Measurements from ENCODE around the gene COL18A1. TPM values are rescaled to one million over a fixed set of nuclear protein-coding genes. Genes with fewer than 3 reads are reported as not detected.

COL18A1 gene
- total RNA-seq, 2 donors from 2014 or later, result 117 to 134 TPM

DNA sequence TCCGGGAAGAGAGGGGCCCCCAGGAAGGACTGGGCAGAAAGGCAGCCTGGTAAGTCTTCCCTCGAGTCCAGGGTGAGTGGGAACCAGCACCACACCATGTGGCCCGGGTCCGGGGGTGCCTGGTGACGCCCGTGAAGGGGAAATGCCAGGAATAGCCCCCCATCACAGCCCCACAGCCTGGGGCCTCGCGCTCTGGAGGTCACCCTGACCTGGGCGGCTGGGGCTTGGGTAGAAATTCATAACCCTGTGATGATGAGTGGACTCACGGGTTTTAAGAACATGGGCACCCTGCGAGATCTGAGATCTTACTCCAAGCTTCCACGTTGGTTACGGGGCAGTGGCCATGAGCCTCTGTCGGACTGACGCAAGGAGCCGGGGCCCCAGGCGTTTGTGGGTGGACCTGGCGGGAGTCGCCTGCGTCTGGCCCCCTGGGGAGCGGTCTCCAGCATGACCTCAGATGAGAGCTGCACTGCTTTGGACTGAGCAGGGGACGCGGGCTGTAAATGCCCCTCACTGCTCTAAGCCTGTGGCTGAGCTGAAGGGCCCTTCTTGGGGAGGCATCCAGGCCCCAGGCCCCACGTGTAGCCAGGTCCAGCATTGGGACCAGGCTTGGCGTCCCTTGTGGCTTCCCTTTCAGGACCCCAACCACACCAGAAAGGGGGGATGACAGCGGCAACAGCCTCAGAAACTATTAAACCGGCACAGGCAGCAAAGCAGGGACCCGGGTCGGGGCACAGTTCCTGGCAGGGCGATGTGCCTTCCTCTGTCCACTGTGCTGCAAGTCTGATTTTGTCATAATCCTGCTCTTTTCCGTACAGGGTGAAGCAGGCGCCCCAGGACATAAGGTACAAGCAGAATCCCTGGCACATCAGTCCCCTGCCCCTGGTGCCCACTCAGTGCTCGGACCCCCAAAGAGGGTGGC, 77.3 kb downstream of the COL18A1 start:
- TF ChIP-seq, protein P1, sequence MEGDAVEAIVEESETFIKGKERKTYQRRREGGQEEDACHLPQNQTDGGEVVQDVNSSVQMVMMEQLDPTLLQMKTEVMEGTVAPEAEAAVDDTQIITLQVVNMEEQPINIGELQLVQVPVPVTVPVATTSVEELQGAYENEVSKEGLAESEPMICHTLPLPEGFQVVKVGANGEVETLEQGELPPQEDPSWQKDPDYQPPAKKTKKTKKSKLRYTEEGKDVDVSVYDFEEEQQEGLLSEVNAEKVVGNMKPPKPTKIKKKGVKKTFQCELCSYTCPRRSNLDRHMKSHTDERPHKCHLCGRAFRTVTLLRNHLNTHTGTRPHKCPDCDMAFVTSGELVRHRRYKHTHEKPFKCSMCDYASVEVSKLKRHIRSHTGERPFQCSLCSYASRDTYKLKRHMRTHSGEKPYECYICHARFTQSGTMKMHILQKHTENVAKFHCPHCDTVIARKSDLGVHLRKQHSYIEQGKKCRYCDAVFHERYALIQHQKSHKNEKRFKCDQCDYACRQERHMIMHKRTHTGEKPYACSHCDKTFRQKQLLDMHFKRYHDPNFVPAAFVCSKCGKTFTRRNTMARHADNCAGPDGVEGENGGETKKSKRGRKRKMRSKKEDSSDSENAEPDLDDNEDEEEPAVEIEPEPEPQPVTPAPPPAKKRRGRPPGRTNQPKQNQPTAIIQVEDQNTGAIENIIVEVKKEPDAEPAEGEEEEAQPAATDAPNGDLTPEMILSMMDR (IDR thresholded peaks at IDR 0.05), result no peak
- peaks cover 0 to 10% of the 10 kb centered on the region in 2 donors for H3K4me1 ChIP-seq
- no peak overlapping the region for H3K4me3 ChIP-seq
- H3K36me3 ChIP-seq, result peaks cover 42% of the 10 kb centered on the region
- DNase-seq (ENCODE audit: low spot score), result no peak
- no peak overlapping the region for H3K27ac ChIP-seq
- no peaks in the 10 kb centered on the region for H3K27me3 ChIP-seq
- H3K9me3 ChIP-seq, result no peaks in the 10 kb centered on the region

DNA sequence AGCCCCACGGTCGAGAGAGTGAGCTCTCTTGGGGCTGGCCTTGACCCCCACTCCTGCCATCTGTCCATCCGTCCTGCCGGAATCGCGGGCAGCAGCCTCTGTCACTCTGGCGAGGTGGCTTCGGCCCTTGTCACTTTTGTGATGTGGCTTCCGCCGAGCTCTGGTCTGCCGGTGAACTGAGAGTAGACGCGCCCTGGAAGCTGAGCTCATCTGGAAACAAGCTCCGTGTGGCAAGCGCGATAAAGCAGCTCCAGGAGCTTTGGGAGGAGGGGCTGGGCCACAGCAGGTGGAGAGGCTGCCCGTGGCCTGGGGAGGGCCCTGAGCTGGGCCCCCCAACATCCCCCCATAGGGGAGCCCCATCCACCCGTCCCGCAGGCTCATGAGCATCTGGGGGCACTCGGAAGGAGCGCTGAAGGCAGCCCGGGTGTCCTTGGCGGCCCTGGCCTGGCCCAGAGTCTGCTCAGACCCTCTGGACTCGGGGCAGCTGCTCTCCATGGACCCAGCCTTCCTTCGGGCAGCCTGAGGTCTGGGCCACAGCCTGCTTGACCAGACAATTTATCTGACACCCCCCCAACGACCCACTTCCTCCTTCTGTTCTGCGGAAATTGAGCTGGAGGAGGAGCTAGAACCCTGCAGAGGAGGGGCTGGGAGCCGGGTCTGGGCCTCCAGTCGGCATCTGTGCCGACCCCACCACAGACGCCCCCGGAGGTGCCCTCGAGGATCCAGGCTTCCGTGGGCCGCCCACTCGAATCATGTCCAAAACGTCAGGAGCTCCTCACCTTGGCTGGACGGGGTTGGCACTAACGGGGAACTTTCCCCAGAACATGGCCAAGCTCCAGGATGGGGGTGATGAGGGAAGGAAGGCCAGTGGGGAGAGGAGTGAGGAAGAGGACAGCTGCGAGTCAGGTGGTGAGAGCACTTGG, 78.2 kb downstream of the COL18A1 start:
- Histone ChIP-seq H3K27ac (no peak overlapping the region), H3K27me3 (no peaks in the 10 kb centered on the region), H3K4me3 (no peak overlapping the region), H3K9me3 (no peaks in the 10 kb centered on the region), H3K4me1 (peaks cover 0 to under 1% of the 10 kb centered on the region in 2 donors), H3K36me3 (peaks cover 44% of the 10 kb centered on the region)
- TF ChIP-seq, protein P1 (IDR thresholded peaks at IDR 0.05), result no peak
- DNase-seq (ENCODE audit: low spot score), result no peak

DNA sequence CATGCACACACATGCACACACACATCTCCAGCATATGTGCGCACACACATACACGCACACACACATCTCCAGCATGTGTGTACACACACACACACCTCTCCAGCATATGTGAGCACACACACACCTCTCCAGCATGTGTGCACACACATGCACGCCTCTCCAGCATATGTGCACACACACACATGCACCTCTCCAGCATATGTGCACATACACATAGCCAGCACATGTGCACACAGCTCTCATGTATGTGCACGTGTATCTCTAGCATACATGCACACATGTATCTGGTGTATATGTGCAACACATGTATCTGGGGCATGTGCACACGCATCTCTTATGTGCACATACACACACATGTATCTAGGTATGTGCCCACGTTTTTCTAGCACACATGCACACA, 79.4 kb downstream of the COL18A1 start:
- peaks cover 38% of the 10 kb centered on the region for H3K36me3 ChIP-seq
- H3K27me3 ChIP-seq, result no peaks in the 10 kb centered on the region
- no peaks in the 10 kb centered on the region for H3K9me3 ChIP-seq
- no peak overlapping the region for H3K27ac ChIP-seq
- TF ChIP-seq, protein P1 (IDR thresholded peaks at IDR 0.05), result no peak
- H3K4me1 ChIP-seq, result no peaks in the 10 kb centered on the region
- no peak overlapping the region for H3K4me3 ChIP-seq
- no peak for DNase-seq (ENCODE audit: low spot score)

DNA sequence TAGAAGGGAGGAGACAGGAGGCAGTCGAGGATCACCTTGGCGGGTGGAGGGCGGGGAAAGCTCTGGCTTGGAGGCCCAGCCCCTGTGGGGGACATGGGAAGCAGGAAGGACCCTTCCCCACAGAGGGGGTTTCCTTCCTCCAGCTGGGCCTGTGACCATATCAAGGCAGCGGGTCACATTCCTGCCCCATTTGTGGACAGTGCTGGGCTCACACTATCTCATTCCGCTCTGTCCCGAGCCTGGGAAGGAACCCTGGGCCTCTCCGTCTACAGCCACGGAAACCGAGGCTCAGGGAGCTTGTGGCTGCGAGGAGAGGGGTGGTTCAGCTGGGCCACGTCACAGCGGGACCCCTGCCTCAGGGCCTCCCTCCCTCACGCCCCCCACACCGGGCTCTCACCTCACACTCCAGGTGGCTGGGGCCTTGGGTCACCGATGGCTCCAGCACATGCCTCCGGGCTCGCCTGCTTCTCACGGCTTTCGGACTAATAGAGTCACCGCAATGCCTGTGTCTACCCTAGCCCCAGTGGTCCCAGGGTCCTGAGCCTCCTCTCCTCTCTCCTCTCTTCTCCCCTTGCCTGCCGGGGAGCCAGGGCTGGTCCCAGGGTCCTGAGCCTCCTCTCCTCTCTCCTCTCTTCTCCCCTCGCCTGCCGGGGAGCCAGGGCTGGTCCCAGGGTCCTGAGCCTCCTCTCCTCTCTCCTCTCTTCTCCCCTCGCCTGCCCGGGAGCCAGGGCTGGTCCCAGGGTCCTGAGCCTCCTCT, 80.9 kb downstream of the COL18A1 start:
- Histone ChIP-seq H3K4me3 (no peak overlapping the region), H3K27me3 (no peaks in the 10 kb centered on the region), H3K4me1 (no peaks in the 10 kb centered on the region), H3K36me3 (peaks cover 32% of the 10 kb centered on the region), H3K9me3 (no peaks in the 10 kb centered on the region), H3K27ac (no peak overlapping the region)
- DNase-seq (ENCODE audit: low spot score), result no peak
- TF ChIP-seq, protein P1 (IDR thresholded peaks at IDR 0.05), result no peak

DNA sequence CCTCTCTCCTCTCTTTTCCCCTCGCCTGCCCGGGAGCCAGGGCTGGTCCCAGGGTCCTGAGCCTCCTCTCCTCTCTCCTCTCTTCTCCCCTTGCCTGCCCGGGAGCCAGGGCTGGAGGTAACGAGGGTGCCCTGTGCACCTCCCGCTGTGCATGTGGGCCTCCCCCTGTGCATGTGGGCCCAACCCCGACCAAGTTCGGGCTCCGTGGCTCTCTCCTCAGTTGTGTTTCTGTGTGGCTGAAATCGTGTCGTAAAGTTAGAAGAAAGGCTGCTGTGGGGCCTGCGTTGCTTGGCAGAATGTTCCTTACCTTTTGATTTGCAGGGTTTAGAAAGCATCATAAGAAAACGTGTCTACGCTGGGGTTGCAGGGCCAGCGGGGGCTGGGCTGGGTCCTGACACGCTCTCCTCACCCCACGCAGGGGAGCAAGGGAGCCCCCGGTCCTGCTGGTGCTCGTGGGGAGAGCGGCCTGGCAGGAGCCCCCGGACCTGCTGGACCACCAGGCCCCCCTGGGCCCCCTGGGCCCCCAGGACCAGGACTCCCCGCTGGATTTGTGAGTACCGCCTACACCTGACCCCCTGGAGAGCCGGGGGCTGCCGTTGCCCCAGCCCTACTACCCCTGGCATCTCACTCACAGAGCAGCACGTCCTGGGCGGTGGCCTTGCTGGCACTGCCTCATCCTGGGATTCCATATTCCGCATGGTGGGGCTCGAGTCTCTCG, 81.6 kb downstream of the COL18A1 start:
- Histone ChIP-seq H3K9me3 (no peaks in the 10 kb centered on the region), H3K27ac (no peak overlapping the region), H3K27me3 (no peaks in the 10 kb centered on the region), H3K4me1 (no peaks in the 10 kb centered on the region), H3K4me3 (no peak overlapping the region), H3K36me3 (peaks cover 30% of the 10 kb centered on the region)
- no peak for DNase-seq (ENCODE audit: low spot score)
- TF ChIP-seq, protein P1 (IDR thresholded peaks at IDR 0.05), result no peak

Measured in right atrium auricular region (tissue), 2 donors.